HG03196 (cell line): ENCODE results near the gene CDH6.
"Not testable (repeated sequence)": the region's sequence is repeated elsewhere in the genome, so short reads cannot be mapped to it uniquely, and the experiment has no call there.

ENCODE experiments used
- ATAC-seq: cut with Tn5 transposase; IDR thresholded peaks from one replicate; pipeline ENCODE4 v1.9.1; 2021; ENCODE audit not compliant: unreplicated experiment

The CDH6 gene

GRCh38 chr5:31322946-31323345, 129.5 kb downstream of the CDH6 start:
- no peak for ATAC-seq

DNA sequence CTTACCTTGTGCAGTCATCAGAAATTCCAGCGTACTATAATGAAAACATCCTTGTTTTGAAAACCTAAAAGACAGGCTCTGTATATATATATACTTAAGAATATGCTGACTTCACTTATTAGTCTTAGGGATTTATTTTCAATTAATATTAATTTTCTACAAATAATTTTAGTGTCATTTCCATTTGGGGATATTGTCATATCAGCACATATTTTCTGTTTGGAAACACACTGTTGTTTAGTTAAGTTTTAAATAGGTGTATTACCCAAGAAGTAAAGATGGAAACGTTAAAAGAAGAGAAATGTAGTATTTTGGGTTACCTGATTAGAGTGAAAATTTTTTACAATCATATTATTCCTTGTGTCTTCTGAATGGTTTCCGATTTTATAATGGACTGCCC, 131.4 kb downstream of the CDH6 start:
- ATAC-seq: no peak

DNA sequence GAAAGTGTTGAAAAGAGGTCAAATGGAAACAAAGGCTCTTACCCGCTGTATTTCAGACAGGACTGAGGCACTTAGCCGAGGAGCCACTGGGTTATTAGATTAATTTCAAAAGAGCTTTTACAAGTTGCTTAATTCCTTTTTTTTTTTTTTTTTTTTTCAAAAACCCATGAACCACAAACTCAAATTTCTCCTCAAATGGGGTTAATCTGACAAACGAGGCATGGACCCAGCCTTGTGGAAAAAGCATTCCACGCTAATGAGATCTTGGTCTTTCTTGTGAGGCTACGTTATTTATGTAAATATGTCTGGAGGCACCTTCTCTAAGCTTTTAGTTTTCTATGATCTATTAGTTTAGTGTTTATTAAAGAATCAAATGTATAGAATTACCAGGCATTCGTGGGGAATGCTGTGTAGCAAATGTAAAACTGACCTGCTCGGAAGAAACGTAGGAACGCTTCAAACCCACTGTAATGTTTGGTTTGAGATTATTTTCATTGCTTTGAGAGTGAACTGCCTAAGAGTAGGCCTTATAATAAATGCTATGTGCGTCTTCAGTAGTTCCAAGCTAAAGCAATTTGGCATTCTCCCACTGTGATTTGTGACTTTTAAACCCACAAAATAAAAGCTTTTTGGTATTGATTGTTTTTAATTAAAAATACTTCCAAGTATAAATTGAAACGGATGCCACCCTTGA, 134.7 kb downstream of the CDH6 start:
- no peak for ATAC-seq

DNA sequence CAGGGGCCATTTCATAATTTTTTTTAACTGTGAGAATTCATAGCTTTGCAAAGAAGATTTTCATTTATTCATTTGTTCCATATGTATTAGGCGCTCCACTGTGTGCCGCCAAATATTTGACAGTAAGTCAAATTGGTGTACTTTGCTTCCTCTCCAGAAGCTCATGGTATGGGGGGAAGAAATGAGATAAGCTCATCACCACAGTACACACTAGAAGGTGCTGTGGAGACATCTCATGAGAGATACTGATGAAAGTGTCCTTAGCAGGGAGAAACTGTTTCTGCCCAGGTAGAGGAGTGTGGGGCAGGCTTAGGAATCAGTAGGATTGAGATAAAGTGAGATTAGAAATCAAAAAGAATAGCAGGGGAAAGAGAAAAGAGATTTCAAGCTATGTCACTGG, 136.2 kb downstream of the CDH6 start:
- ATAC-seq: no peak

DNA sequence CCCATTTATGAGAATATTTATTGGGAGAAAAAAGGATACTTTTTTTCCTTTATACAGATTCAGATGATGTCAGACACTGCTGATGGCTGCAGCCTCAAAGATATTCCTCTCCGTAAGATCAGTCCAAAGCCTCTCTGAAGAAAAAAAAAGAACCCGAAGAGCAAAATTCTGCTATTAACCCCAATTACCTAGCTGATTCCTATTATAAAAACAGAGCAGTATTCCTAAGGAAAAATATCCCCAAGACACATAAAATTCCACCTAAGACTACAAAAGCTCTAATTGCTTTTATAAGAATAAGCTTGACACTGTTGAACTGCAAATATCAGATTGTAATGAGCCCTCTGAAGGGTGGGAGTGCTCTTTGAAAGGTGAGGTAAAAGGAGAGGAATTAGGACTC, 138.7 kb downstream of the CDH6 start:
- no peak for ATAC-seq

DNA sequence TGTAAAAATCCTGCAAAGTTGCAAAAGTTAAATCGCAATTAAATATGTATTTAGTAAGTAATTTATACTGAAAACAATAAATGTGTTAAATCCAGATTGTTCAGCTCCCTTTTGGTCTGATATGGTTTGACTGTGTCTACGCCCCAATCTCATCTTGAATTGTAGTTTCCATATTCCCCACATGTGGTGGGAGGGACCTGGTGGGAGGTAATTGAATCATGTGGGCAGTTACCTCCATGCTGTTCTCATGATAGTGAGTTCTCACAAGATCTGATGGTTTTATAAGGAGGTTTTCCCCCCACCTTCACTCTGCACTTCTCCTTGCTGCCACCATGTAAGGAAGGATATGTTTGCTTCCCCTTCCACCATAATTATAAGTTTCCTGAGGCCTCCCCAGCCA, 140.0 kb downstream of the CDH6 start:
- no peak for ATAC-seq

GRCh38 chr5:31334061-31334860, 140.8 kb downstream of the CDH6 start:
- ATAC-seq: no peak

GRCh38 chr5:31335456-31335855, 142.0 kb downstream of the CDH6 start:
- no peak for ATAC-seq

DNA sequence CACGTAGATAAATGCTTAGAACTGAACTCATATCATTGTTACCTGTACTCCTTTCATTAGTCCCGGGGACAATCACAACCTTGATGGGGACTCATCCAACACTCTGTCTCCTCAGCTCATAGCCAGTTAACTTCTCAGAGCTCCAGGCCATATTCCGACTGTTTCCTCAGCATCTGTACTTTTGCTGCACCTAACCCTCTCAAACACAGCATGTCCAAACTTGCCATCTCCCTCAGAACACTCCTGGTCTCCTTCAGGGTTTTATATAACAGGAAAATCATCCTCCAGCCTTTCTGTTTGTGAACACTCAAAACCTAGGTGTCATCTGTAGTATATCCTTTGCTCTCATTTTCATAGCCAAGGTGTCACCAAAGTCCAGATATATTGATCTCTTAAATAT, 150.5 kb downstream of the CDH6 start:
- ATAC-seq: no peak

DNA sequence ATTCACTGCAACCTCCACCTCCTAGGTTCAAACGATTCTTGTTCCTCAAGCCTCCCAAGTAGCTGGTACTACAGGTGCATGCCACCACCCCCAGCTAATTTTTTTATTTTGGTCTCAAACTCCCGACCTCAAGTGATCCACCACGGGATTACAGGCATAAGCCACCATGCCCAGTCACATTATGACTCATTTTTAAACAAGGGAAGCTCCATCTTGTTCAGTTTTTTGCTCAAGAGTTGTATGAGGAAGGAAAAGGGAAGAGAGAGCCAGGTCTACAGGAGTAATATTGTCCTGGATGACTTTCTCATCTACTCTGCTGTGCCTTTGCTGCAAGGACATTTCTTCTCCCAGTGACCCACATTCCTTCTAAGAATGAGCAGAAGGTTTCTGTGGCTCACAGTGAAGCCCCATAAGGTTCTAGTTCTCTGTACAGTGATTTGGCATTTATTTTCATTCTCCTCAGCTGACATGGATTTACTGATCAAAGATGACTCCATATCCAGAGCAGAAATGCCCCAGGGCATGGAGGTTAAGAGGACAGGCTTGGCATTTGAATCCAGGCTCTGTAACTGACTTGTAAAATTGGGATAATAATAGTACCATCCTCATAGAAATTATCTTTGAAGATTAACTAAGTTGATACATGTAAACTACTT, 153.5 kb downstream of the CDH6 start:
- no peak for ATAC-seq

GRCh38 chr5:31347552-31347905, 154.0 kb downstream of the CDH6 start:
- ATAC-seq: no peak

- no peak for ATAC-seq
These were observed 156.9 kb downstream of the CDH6 start for GRCh38 chr5:31350395-31350794.

DNA sequence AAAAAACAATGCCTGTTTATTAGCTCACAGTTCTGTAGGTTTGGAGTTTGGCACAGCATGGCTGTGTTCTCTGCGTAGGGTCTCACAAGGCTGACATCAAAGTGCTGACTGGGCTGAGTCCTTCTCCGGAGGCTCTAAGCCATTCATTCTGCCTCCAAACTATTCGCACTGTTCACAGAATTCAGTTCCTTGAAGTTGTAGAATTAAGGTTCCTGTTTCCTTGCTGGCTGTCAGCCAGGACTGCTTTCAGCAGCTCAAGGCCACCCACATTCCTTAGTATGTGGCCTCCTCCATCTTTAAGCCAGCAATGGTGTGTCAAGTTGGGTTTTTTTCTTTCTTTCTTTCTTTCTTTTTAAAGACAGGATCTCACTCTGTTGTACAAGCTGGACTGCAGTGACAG, 161.9 kb downstream of the CDH6 start:
- no peak for ATAC-seq

- no peak for ATAC-seq
These were observed 163.6 kb downstream of the CDH6 start for GRCh38 chr5:31357038-31357437.

DNA sequence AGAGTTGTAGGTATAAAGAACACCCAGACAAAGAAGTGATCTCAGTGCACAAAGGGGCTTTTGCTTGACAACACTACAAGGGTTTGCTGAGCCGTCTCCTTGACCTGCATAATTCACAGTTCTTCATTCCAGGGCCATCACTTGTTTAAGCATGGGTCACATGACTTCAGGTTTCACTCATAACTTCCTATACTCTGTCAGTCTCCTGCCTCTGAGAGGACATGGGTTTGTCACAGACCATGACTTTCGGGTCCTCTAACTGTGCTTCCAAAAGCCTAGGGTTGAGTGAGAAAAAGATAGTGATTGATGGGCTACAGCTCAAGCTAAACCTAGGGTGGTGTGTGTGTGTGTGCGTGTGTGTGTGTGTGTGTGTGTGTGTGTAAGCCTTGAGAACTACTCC, 166.4 kb downstream of the CDH6 start:
- no peak for ATAC-seq

DNA sequence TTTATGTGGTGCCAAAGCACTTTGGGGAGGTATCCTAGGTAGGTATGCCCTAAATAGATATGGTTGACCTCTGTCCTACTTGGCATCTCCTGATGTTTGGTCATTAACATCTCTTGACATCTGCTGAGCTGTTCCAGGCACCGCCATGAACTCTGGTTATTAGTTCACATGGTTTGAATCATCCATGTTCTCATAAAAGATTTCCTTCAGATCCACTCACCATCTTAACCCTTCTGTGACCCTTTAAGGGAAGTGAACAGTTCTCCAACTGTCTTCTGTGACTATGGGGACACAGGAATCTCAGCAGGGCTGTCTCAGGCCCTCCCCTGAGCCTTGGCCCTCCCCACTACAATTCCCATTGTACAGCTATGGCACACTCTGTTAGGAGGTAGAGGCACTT, 167.7 kb downstream of the CDH6 start:
- no peak for ATAC-seq

- not testable (repeated sequence) for ATAC-seq
These were observed 168.4 kb downstream of the CDH6 start for GRCh38 chr5:31361704-31362528.

GRCh38 chr5:31362529-31362900, 169.0 kb downstream of the CDH6 start:
- ATAC-seq: no peak

DNA sequence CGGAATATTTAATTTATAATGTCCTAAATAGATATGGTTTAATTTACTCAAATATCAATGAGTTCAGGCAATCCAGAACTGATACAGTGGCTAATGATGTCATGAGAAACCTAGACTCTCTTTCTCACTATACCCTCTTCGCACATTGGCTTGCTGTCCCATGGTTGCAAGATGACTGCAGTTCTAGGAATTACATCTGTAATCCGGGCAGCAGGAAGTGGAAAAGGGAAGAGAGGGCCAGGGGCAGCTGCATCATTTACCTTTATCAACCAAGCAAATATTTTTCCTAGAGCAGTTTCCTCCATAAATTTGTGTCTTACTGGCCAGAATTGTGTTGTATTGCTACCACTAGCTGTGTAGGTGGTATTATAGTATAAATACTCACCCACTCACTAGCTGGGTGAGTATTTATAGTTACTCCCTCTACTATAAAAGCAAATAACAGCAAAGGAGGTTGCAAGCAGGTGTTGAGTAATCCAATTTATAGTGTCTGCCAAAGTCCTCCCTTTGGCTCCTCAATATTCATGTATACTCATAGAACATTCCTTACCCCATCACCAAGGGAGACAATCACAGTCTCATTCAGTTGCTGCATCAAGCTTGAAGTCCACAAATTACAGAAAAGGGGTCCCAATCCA, 169.6 kb downstream of the CDH6 start:
- ATAC-seq: no peak

DNA sequence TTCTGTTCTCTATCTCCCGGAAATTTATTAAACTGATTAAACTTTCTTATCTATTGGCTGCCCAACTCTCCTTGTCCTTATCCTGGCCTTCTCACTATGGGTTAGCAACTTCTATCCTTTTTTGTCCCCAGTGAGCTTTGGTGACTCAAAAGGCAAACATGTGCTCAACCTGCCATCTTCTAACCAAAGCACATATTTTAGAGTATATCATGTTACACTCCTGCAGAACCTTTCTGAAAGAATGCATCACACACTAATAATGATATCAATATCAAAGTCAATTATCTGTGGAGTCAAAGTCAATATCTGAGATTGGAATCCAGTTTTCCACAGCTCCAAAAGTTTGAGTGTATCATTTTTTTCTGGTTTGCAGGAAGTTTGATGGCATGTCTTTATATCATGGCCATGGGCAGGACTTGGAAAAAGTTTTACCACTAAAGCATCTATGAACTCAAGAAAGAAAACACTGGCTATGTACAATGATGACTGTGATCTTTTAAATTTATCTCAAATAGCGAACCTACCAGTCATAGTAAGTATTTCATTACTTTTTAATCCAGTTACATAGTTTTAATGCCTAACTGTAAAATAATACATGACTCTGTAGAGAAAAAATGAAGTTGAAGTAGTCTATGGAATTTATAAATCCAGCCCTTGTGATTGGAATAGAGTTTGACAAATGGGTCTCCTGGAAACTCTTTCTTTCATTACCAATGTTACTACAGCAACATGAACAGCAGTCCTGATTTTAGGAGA, 171.6 kb downstream of the CDH6 start:
- ATAC-seq: no peak
